IMR-90 (cell line): Measurements from ENCODE around the gene PHLDA2. TPM values are rescaled to one million over a fixed set of nuclear protein-coding genes. Genes with fewer than 3 reads are reported as not detected.

Experiments used
- ATAC-seq: fragments of 200-7000 bp; cut with Tn5 transposase; 2 replicates; pipeline ENCODE4 v1.9.1; 2020; ENCODE audit warnings: low read depth, mild to moderate bottlenecking, moderate library complexity
- BruUV-seq: library from RNA; stranded (reverse); fragments of 400-500 nt; replicated peaks from 2 replicates; lab custom pipeline; 2021; lab: Mats Ljungman, UMichigan
- CTCF ChIA-PET: fragments of 300-600 bp; formaldehyde crosslinking; extraction: SDS; loops from one replicate; lab custom pipeline; 2021; ENCODE audit warnings: antibody characterized with exemption; lab: Yijun Ruan, JAX
- POLR2A ChIA-PET: fragments of 300-600 bp; sonication (Branson Sonifier 250); formaldehyde crosslinking; loops from one replicate; lab custom pipeline; 2022; ENCODE audit warnings: antibody characterized with exemption; ENCODE audit not compliant: unreplicated experiment; lab: Charles Lee
- DNase-seq: peaks from one replicate; pipeline ENCODE4 v3.0.0; 2013
- H2AFZ ChIP-seq: replicated peaks from 2 replicates; pipeline ENCODE3; 2013; ENCODE audit warnings: low read length, mild to moderate bottlenecking; ENCODE audit not compliant: poor library complexity
- H2AK5ac ChIP-seq: 2 replicates; pipeline ENCODE4 v1.6.1; 2013; ENCODE audit warnings: low read depth, low read length, inconsistent platforms
- H2AK9ac ChIP-seq: replicated peaks from 2 replicates; pipeline ENCODE3; 2013; ENCODE audit warnings: mild to moderate bottlenecking, low read depth, low read length, moderate library complexity; ENCODE audit not compliant: poor library complexity
- H2BK120ac ChIP-seq: 2 replicates; pipeline ENCODE4 v1.6.1; 2013; ENCODE audit warnings: low read depth, low read length, inconsistent platforms
- H2BK15ac ChIP-seq: 3 replicates; pipeline ENCODE4 v1.6.1; 2013; ENCODE audit warnings: low read depth, low read length, inconsistent platforms
- H2BK20ac ChIP-seq: 2 replicates; pipeline ENCODE4 v1.6.1; 2013; ENCODE audit warnings: low read depth, mild to moderate bottlenecking, inconsistent platforms, low read length, moderate library complexity
- H2BK5ac ChIP-seq: 2 replicates; pipeline ENCODE4 v1.6.1; 2013; ENCODE audit warnings: mild to moderate bottlenecking, low read depth, low read length, inconsistent platforms; ENCODE audit not compliant: poor library complexity, severe bottlenecking
- H3K14ac ChIP-seq: replicated peaks from 2 replicates; pipeline ENCODE4 v1.6.1; 2013; ENCODE audit warnings: low read depth, low read length, inconsistent platforms
- H3K18ac ChIP-seq: 2 replicates; pipeline ENCODE4 v1.6.1; 2013; ENCODE audit warnings: low read depth, low read length, control low read depth
- H3K23ac ChIP-seq: 2 replicates; pipeline ENCODE4 v1.6.1; 2013; ENCODE audit warnings: low read depth, low read length, inconsistent platforms
- H3K27ac ChIP-seq: 2 replicates; pipeline ENCODE4 v1.5.1; 2013; ENCODE audit warnings: mild to moderate bottlenecking, control low read depth, low read length; ENCODE audit not compliant: insufficient read depth
- H3K27me3 ChIP-seq: 2 replicates; pipeline ENCODE4 v1.6.1; 2013; ENCODE audit warnings: low read length; ENCODE audit not compliant: control insufficient read depth, insufficient read depth
- H3K36me3 ChIP-seq: 2 replicates; pipeline ENCODE4 v1.6.1; 2013; ENCODE audit warnings: low read length, mixed read lengths; ENCODE audit not compliant: control insufficient read depth, insufficient read depth
- H3K4ac ChIP-seq: 2 replicates; pipeline ENCODE4 v1.6.1; 2013; ENCODE audit warnings: low read depth, low read length, inconsistent platforms
- H3K4me1 ChIP-seq: 2 replicates; pipeline ENCODE4 v1.6.1; 2013; ENCODE audit warnings: low read length, mixed read lengths; ENCODE audit not compliant: control insufficient read depth, insufficient read depth
- H3K4me2 ChIP-seq: 2 replicates; pipeline ENCODE4 v1.6.1; 2013; ENCODE audit warnings: low read depth, mild to moderate bottlenecking, control low read depth, low read length, moderate library complexity
- H3K4me3 ChIP-seq: 2 replicates; pipeline ENCODE4 v1.5.1; 2013; ENCODE audit warnings: low read depth, mild to moderate bottlenecking, control low read depth, low read length, moderate library complexity; ENCODE audit not compliant: insufficient read depth
- H3K56ac ChIP-seq: 2 replicates; pipeline ENCODE4 v1.6.1; 2013; ENCODE audit warnings: low read length, inconsistent platforms; ENCODE audit not compliant: insufficient read depth; ENCODE audit errors: extremely low read depth
- H3K79me1 ChIP-seq, 2 experiments: 2 replicates each; pipeline ENCODE4 v1.6.1; 2013; ENCODE audit warnings: low read length in 2 of 2, inconsistent platforms in 1 of 2, low read depth in 1 of 2
- H3K9ac ChIP-seq: 2 replicates; pipeline ENCODE4 v1.6.1; 2013; ENCODE audit warnings: low read depth, low read length, control low read depth
- H3K9me1 ChIP-seq: 2 replicates; pipeline ENCODE4 v1.6.1; 2013; ENCODE audit warnings: low read length, inconsistent platforms; ENCODE audit not compliant: insufficient read depth
- H3K9me3 ChIP-seq: 2 replicates; pipeline ENCODE4 v1.6.1; 2013; ENCODE audit warnings: low read length; ENCODE audit not compliant: control insufficient read depth, insufficient read depth
- H4K20me1 ChIP-seq: 2 replicates; pipeline ENCODE4 v1.6.1; 2013; ENCODE audit warnings: low read length, inconsistent platforms; ENCODE audit not compliant: insufficient read depth
- H4K5ac ChIP-seq: 2 replicates; pipeline ENCODE4 v1.6.1; 2013; ENCODE audit warnings: mild to moderate bottlenecking, low read depth, low read length, control low read depth
- H4K8ac ChIP-seq, 2 experiments: 2 replicates each; pipeline ENCODE4 v1.6.1; 2013; ENCODE audit warnings: low read depth in 2 of 2, low read length in 2 of 2, control low read depth in 1 of 2, inconsistent platforms in 1 of 2
- H4K91ac ChIP-seq: 2 replicates; pipeline ENCODE4 v1.6.1; 2013; ENCODE audit warnings: low read depth, low read length, inconsistent platforms; ENCODE audit not compliant: insufficient read depth
- BHLHE40 ChIP-seq: fragments of 150-350 bp; IDR thresholded peaks from 2 replicates; pipeline ENCODE4 v1.6.1; 2016; ENCODE audit warnings: mild to moderate bottlenecking, low read depth, low read length
- FOS ChIP-seq: fragments of 150-350 bp; IDR thresholded peaks from 2 replicates; pipeline ENCODE4 v1.6.1; 2016; ENCODE audit warnings: low read depth, low read length
- WGBS, 2 experiments: methylation state at CpG; one replicate each; pipeline versions ENCODE4 v1.1.5 to v1.1.7; 2013; ENCODE audit warnings: missing lambda C conversion rate in 2 of 2; ENCODE audit not compliant: insufficient read length in 1 of 2; ENCODE audit errors: extremely low coverage in 2 of 2; 5-methylcytosine and 5-hydroxymethylcytosine counted together
- dilution Hi-C: fragments of 300-500 bp; cut with HindIII; formaldehyde crosslinking; loops from one replicate; pipeline ENCODE4 v1.14.3; 2018; ENCODE audit warnings: low sequenced_read_pairs; ENCODE audit not compliant: unreplicated experiment
- in situ Hi-C: fragments of 300-500 bp; cut with MboI; formaldehyde crosslinking; loops from 3 replicates; pipeline ENCODE4 v1.14.3; 2019; ENCODE audit warnings: low sequenced_read_pairs, inconsistent platforms, mixed read lengths
- intact Hi-C: fragments of 100-400 bp; cut with micrococcal nuclease; formaldehyde crosslinking; loops from 2 replicates; pipeline ENCODE4 v1.10.0; 2022
- polyA plus RNA-seq, 3 experiments: library from polyadenylated mRNA; depleted of rRNA; stranded (reverse); fragments of >200 nt; gene quantifications; 2 replicates each; pipeline ENCODE4 v1.2.3, GENCODE V29; 2012; ENCODE audit warnings: low replicate concordance in 1 of 3
- total RNA-seq: library from RNA; depleted of rRNA; stranded (reverse); fragments of >200 nt; gene quantifications from 2 replicates; pipeline ENCODE4 v1.2.3, GENCODE V29; 2012
- TF ChIP-seq, protein P1 (sequence below): conservative IDR thresholded peaks from 2 replicates; pipeline ENCODE4 v1.5.1; 2012; ENCODE audit warnings: mild to moderate bottlenecking, low read depth, low read length, improper control_type of control experiment

PHLDA2 gene
- total and polyA plus RNA-seq, 2 of the 4 experiments (the other 2 are of a cell fraction), result 3.8 to 89.0 TPM

DNA sequence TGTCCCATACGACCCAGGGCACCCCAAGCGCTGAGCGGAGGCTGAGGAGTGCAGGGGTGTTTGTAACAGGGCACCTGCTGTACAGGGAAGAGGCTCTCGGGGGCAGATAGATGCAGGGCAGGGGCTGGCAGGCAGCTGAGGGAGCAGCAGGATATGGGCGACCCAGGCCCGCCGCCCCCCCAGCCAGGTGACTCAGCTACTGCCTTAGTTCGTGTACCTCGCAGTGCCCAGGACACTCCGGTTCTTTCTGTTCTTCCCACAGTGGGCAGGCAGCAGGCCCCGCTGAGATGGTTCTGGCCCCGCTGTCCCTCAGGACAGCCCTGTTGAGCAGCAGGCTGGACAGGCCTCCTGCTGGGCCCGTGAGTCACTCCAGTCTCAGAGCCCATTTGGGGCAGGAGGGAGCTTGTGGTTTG, 16.2 kb downstream of the PHLDA2 start:
- H3K23ac ChIP-seq, result no peak overlapping the region
- H4K5ac ChIP-seq, result no peak overlapping the region
- no peaks in the 10 kb centered on the region for H3K27me3 ChIP-seq
- intact Hi-C loops, result no loop called here
- H3K27ac ChIP-seq, result peak overlapping the region; percentile 6; the same call in 1 of the 2 replicates
- H4K8ac ChIP-seq, result peak overlapping the region in 1 of 2 experiments; percentile 47; a peak in 1 of 4 replicates
- in situ Hi-C loops, result no loop called here
- no peak overlapping the region for H3K4me3 ChIP-seq
- DNase-seq (peak; percentile 44), ATAC-seq (peak; percentile 60)
- dilution Hi-C loops, result no loop called here
- WGBS, 2 experiments, result 80% methylated on average over 8 of the region's 13 CpGs; no CpG with 5 or more reads in 1 of the 2 experiments
- H3K79me1 ChIP-seq, result peaks cover 0 to 7% of the 10 kb centered on the region in 2 experiments; a peak in 1 of 4 replicates
- H3K56ac ChIP-seq, result no peak overlapping the region
- H2BK120ac ChIP-seq, result peak overlapping the region; percentile 76
- H3K9me1 ChIP-seq, result peaks cover 11% of the 10 kb centered on the region
- H2AFZ ChIP-seq, result peak overlapping the region; percentile 85
- H2BK20ac ChIP-seq, result 0 out of 2 replicates have a peak overlapping the region, but pooled peaks have one; percentile 6
- peak overlapping the region; percentile 68 for H3K14ac ChIP-seq
- H2AK5ac ChIP-seq, result peak overlapping the region; percentile 79; the same call in 1 of the 2 replicates
- ChIA-PET CTCF (no interaction called here), POLR2A (no interaction called here)
- H2BK15ac ChIP-seq, result no peak overlapping the region
- H3K18ac ChIP-seq, result no peak overlapping the region
- H4K20me1 ChIP-seq, result no peaks in the 10 kb centered on the region
- TF ChIP-seq, protein P1, sequence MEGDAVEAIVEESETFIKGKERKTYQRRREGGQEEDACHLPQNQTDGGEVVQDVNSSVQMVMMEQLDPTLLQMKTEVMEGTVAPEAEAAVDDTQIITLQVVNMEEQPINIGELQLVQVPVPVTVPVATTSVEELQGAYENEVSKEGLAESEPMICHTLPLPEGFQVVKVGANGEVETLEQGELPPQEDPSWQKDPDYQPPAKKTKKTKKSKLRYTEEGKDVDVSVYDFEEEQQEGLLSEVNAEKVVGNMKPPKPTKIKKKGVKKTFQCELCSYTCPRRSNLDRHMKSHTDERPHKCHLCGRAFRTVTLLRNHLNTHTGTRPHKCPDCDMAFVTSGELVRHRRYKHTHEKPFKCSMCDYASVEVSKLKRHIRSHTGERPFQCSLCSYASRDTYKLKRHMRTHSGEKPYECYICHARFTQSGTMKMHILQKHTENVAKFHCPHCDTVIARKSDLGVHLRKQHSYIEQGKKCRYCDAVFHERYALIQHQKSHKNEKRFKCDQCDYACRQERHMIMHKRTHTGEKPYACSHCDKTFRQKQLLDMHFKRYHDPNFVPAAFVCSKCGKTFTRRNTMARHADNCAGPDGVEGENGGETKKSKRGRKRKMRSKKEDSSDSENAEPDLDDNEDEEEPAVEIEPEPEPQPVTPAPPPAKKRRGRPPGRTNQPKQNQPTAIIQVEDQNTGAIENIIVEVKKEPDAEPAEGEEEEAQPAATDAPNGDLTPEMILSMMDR, result no peak
- TF ChIP-seq BHLHE40 (no peak), FOS (peak; percentile 33; the same call in 1 of the 2 replicates)
- peak overlapping the region; percentile 57 for H2BK5ac ChIP-seq
- no TSS peak for BruUV-seq
- peaks cover 16% of the 10 kb centered on the region for H3K4me1 ChIP-seq
- no peaks in the 10 kb centered on the region for H3K9me3 ChIP-seq
- H3K4me2 ChIP-seq, result no peak overlapping the region
- H3K9ac ChIP-seq, result no peak overlapping the region
- peak overlapping the region; percentile 43 for H2AK9ac ChIP-seq
- H4K91ac ChIP-seq, result peak overlapping the region; percentile 17; the same call in 1 of the 2 replicates
- no peaks in the 10 kb centered on the region; the same call in 1 of the 2 replicates for H3K36me3 ChIP-seq
- peak overlapping the region; percentile 76 for H3K4ac ChIP-seq
